Thyroid gland (tissue), 4 donors: ENCODE data around the gene ACER2.

Experiments
- POLR2A ChIP-seq, 2 donors: fragments of 450-650 bp; IDR thresholded peaks; one replicate each; pipeline ENCODE4 v1.6.1; 2017; ENCODE audit warnings: antibody characterized with exemption in 2 of 2, mild to moderate bottlenecking in 2 of 2, moderate library complexity in 1 of 2
- TF ChIP-seq, protein P1 (sequence below), 6 experiments: fragments of 200-600 bp in 3 of 6; fragments of 450-650 bp in 3 of 6; sonication (generic) in 3 of 6; IDR thresholded peaks; one replicate each; pipeline ENCODE4 v1.5.1; 2016 to 2019; ENCODE audit warnings: antibody characterized with exemption in 6 of 6, mild to moderate bottlenecking in 2 of 6, inconsistent platforms in 1 of 6, moderate library complexity in 1 of 6

DNA sequence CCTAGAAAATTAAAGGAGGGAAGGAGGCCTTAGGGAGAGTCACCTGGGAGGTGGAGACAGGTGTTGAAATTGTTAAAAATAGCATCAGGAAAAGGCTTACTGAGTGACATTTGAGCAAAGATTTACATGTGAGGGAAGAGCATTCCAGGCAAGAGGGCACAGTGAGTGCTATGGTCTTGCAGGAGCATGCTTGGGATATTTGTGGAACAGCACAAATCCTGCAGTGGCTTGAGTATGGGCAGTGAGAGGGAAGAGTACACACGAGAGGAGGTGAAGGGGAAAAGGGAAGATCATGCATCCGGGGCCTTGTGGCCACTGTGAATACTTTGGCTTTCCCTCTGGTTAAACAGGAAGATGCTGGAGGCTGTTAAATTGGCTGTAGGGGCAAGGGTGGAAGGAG, 36.6 kb downstream of the ACER2 start:
- TF ChIP-seq, protein P1, sequence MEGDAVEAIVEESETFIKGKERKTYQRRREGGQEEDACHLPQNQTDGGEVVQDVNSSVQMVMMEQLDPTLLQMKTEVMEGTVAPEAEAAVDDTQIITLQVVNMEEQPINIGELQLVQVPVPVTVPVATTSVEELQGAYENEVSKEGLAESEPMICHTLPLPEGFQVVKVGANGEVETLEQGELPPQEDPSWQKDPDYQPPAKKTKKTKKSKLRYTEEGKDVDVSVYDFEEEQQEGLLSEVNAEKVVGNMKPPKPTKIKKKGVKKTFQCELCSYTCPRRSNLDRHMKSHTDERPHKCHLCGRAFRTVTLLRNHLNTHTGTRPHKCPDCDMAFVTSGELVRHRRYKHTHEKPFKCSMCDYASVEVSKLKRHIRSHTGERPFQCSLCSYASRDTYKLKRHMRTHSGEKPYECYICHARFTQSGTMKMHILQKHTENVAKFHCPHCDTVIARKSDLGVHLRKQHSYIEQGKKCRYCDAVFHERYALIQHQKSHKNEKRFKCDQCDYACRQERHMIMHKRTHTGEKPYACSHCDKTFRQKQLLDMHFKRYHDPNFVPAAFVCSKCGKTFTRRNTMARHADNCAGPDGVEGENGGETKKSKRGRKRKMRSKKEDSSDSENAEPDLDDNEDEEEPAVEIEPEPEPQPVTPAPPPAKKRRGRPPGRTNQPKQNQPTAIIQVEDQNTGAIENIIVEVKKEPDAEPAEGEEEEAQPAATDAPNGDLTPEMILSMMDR (IDR thresholded peaks at IDR 0.05) = no peak
- TF ChIP-seq POLR2A (IDR thresholded peaks at IDR 0.05) = no peak
